Measurements from ENCODE around the gene TDP1.
"Not testable (repeated sequence)": the region's sequence is repeated elsewhere in the genome, so short reads cannot be mapped to it uniquely, and the experiment has no call there.

TDP1 gene

GRCh38 chr14:90079576-90079975 is 123.8 kb downstream of the TDP1 start:
- no peaks in the 10 kb centered on the region for H3K4me1 ChIP-seq (ENCODE audit: insufficient read depth, low read length)
- no peaks in the 10 kb centered on the region for H3K79me2 ChIP-seq (ENCODE audit: insufficient read depth, low read length)
- DNase-seq (no peak), ATAC-seq (ENCODE audit: insufficient read depth, low read depth) (no peak)
- no peak overlapping the region for H3K4me3 ChIP-seq (ENCODE audit: low read depth in 1 of 2, low read length in 2 of 2)
- no peak overlapping the region for H3K27ac ChIP-seq (ENCODE audit: low read length)
- H3K36me3 ChIP-seq (ENCODE audit: insufficient read depth, low read length) = no peaks in the 10 kb centered on the region
- no peaks in the 10 kb centered on the region for H3K9me3 ChIP-seq (ENCODE audit: insufficient read depth, low read length, severe bottlenecking)
- no peak overlapping the region for H3K4me2 ChIP-seq (ENCODE audit: insufficient read depth, low read length)
- H4K20me1 ChIP-seq (ENCODE audit: insufficient read depth, low read length) = no peaks in the 10 kb centered on the region
- H3K27me3 ChIP-seq (ENCODE audit: insufficient read depth, low read length, poor library complexity) = peaks cover 2% of the 10 kb centered on the region
- no peak overlapping the region for H3K9ac ChIP-seq (ENCODE audit: low read depth, low read length)
- TF ChIP-seq EZH2 (IDR thresholded peaks at IDR 0.05; ENCODE audit: borderline replicate concordance, low read depth, low read length, severe bottlenecking) (no peak), CTCF (IDR thresholded peaks at IDR 0.05; ENCODE audit: borderline replicate concordance, extremely low read depth, low read length, poor library complexity, severe bottlenecking) (no peak)
- no peak overlapping the region for H2AFZ ChIP-seq (ENCODE audit: low read depth, low read length)

GRCh38 chr14:90087433-90087832 is 131.7 kb downstream of the TDP1 start:
- TF ChIP-seq CTCF (IDR thresholded peaks at IDR 0.05; ENCODE audit: borderline replicate concordance, extremely low read depth, low read length, poor library complexity, severe bottlenecking) (no peak), EZH2 (IDR thresholded peaks at IDR 0.05; ENCODE audit: borderline replicate concordance, low read depth, low read length, severe bottlenecking) (no peak)
- no peaks in the 10 kb centered on the region for H3K79me2 ChIP-seq (ENCODE audit: insufficient read depth, low read length)
- no peak overlapping the region for H3K27ac ChIP-seq (ENCODE audit: low read length)
- no peaks in the 10 kb centered on the region for H4K20me1 ChIP-seq (ENCODE audit: insufficient read depth, low read length)
- ATAC-seq (ENCODE audit: insufficient read depth, low read depth) = no peak
- no peaks in the 10 kb centered on the region for H3K4me1 ChIP-seq (ENCODE audit: insufficient read depth, low read length)
- no peak overlapping the region for H3K4me3 ChIP-seq (ENCODE audit: low read depth in 1 of 2, low read length in 2 of 2)
- no peak overlapping the region for H3K9ac ChIP-seq (ENCODE audit: low read depth, low read length)
- peaks cover 2% of the 10 kb centered on the region for H3K27me3 ChIP-seq (ENCODE audit: insufficient read depth, low read length, poor library complexity)
- H3K4me2 ChIP-seq (ENCODE audit: insufficient read depth, low read length) = no peak overlapping the region
- H2AFZ ChIP-seq (ENCODE audit: low read depth, low read length) = no peak overlapping the region
- no peak for DNase-seq
- H3K36me3 ChIP-seq (ENCODE audit: insufficient read depth, low read length) = no peaks in the 10 kb centered on the region
- H3K9me3 ChIP-seq (ENCODE audit: insufficient read depth, low read length, severe bottlenecking) = no peaks in the 10 kb centered on the region

GRCh38 chr14:90088176-90088575 is 132.4 kb downstream of the TDP1 start:
- ATAC-seq (ENCODE audit: insufficient read depth, low read depth) = no peak
- H3K4me3 ChIP-seq (ENCODE audit: low read depth in 1 of 2, low read length in 2 of 2) = no peak overlapping the region
- TF ChIP-seq CTCF (IDR thresholded peaks at IDR 0.05; ENCODE audit: borderline replicate concordance, extremely low read depth, low read length, poor library complexity, severe bottlenecking) (no peak), EZH2 (IDR thresholded peaks at IDR 0.05; ENCODE audit: borderline replicate concordance, low read depth, low read length, severe bottlenecking) (no peak)

GRCh38 chr14:90089486-90089885 is 133.8 kb downstream of the TDP1 start:
- H3K27me3 ChIP-seq (ENCODE audit: insufficient read depth, low read length, poor library complexity); H3K4me3 ChIP-seq (ENCODE audit: low read depth in 1 of 2, low read length in 2 of 2); H3K36me3 ChIP-seq (ENCODE audit: insufficient read depth, low read length); H3K79me2 ChIP-seq (ENCODE audit: insufficient read depth, low read length); H3K4me1 ChIP-seq (ENCODE audit: insufficient read depth, low read length); H3K4me2 ChIP-seq (ENCODE audit: insufficient read depth, low read length); H2AFZ ChIP-seq (ENCODE audit: low read depth, low read length); DNase-seq; H3K9me3 ChIP-seq (ENCODE audit: insufficient read depth, low read length, severe bottlenecking); H3K9ac ChIP-seq (ENCODE audit: low read depth, low read length); H4K20me1 ChIP-seq (ENCODE audit: insufficient read depth, low read length); ATAC-seq (ENCODE audit: insufficient read depth, low read depth); H3K27ac ChIP-seq (ENCODE audit: low read length): not testable (repeated sequence)

More at GRCh38 chr14:90088176-90088575, 132.4 kb downstream of the TDP1 start:
- Histone ChIP-seq H3K9me3 (ENCODE audit: insufficient read depth, low read length, severe bottlenecking) (no peaks in the 10 kb centered on the region), H3K9ac (ENCODE audit: low read depth, low read length) (no peak overlapping the region), H3K4me2 (ENCODE audit: insufficient read depth, low read length) (no peak overlapping the region), H4K20me1 (ENCODE audit: insufficient read depth, low read length) (no peaks in the 10 kb centered on the region), H3K27ac (ENCODE audit: low read length) (no peak overlapping the region), H3K4me1 (ENCODE audit: insufficient read depth, low read length) (no peaks in the 10 kb centered on the region), H2AFZ (ENCODE audit: low read depth, low read length) (no peak overlapping the region), H3K27me3 (ENCODE audit: insufficient read depth, low read length, poor library complexity) (peaks cover 2% of the 10 kb centered on the region), H3K79me2 (ENCODE audit: insufficient read depth, low read length) (no peaks in the 10 kb centered on the region), H3K36me3 (ENCODE audit: insufficient read depth, low read length) (no peaks in the 10 kb centered on the region)
- DNase-seq = no peak
